K562 (cell line): Measurements from ENCODE around the gene GIT2. TPM values are rescaled to one million over a fixed set of nuclear protein-coding genes. Genes with fewer than 3 reads are reported as not detected.
A peak's percentile ranks its signal among the peaks of the same experiment; 100 is the strongest.

Source experiments
- ATF6 ChIP-seq: sonication (generic); formaldehyde crosslinking; IDR thresholded peaks from 2 replicates; pipeline ENCODE4 v1.4.0; 2020; ENCODE audit warnings: mild to moderate bottlenecking, missing genetic modification reagents
- ERF ChIP-seq: fragments of 450-650 bp; formaldehyde crosslinking; IDR thresholded peaks from 2 replicates; pipeline ENCODE4 v1.4.0; 2020; ENCODE audit warnings: mild to moderate bottlenecking, mixed read lengths
- EZH2 ChIP-seq: IDR thresholded peaks from 2 replicates; pipeline ENCODE4 v1.6.1; 2012; ENCODE audit warnings: low read depth, mild to moderate bottlenecking, inconsistent platforms, low read length, borderline replicate concordance
- HDAC6 ChIP-seq: IDR thresholded peaks from 2 replicates; pipeline ENCODE4 v1.6.1; 2012; ENCODE audit warnings: low read depth, mild to moderate bottlenecking, control low read depth, inconsistent platforms, low read length, moderate library complexity
- HNRNPK ChIP-seq: fragments of 200-400 bp; formaldehyde crosslinking; IDR thresholded peaks from one replicate; pipeline ENCODE4 v1.6.1; 2018; ENCODE audit warnings: mild to moderate bottlenecking, low read depth, low read length; ENCODE audit not compliant: poor library complexity, severe bottlenecking
- HOXB6 ChIP-seq: fragments of 250-450 bp; sonication (Bioruptor Pico); IDR thresholded peaks from 2 replicates; pipeline ENCODE4 v1.5.1; 2022; ENCODE audit warnings: mild to moderate bottlenecking, borderline replicate concordance
- SETDB1 ChIP-seq: IDR thresholded peaks from one replicate; pipeline ENCODE4 v1.6.1; 2012; ENCODE audit warnings: low read length, control low read depth, inconsistent platforms
- SP1 ChIP-seq: sonication (generic); formaldehyde crosslinking; IDR thresholded peaks from 2 replicates; pipeline ENCODE4 v1.8.1; 2022; ENCODE audit warnings: mild to moderate bottlenecking, missing genetic modification reagents
- TAF15 ChIP-seq: fragments of 200-400 bp; formaldehyde crosslinking; IDR thresholded peaks from 2 replicates; pipeline ENCODE4 v1.6.1; 2017; ENCODE audit warnings: mild to moderate bottlenecking, low read depth, low read length, moderate library complexity
- ZFPM2 ChIP-seq: fragments of 250-450 bp; sonication (Bioruptor Pico); IDR thresholded peaks from 2 replicates; pipeline ENCODE4 v1.5.1; 2022; ENCODE audit warnings: mild to moderate bottlenecking
- ZNF224 ChIP-seq: sonication (generic); formaldehyde crosslinking; IDR thresholded peaks from 2 replicates; pipeline ENCODE4 v1.8.0; 2022; ENCODE audit warnings: mild to moderate bottlenecking, missing genetic modification reagents
- ZNF3 ChIP-seq: fragments of 250-450 bp; sonication (Bioruptor Pico); IDR thresholded peaks from 2 replicates; pipeline ENCODE4 v1.5.0; 2021; ENCODE audit warnings: mild to moderate bottlenecking, moderate library complexity
- ZNF431 ChIP-seq: sonication (generic); formaldehyde crosslinking; IDR thresholded peaks from 2 replicates; pipeline ENCODE4 v1.8.0; 2022; ENCODE audit warnings: mild to moderate bottlenecking, missing genetic modification reagents
- ZNF561 ChIP-seq: fragments of 450-650 bp; formaldehyde crosslinking; conservative IDR thresholded peaks from 2 replicates; pipeline ENCODE4 v1.4.0; 2020; ENCODE audit warnings: mild to moderate bottlenecking, moderate library complexity
- ZSCAN29 ChIP-seq: fragments of 450-650 bp; IDR thresholded peaks from 2 replicates; pipeline ENCODE4 v1.6.1; 2017
- polyA plus RNA-seq, 8 experiments: library from polyadenylated mRNA; depleted of rRNA in 4 of 8; stranded (reverse) in 5 of 8; unstranded in 3 of 8; fragments of >200 nt; fragmentation: Nextera tagmentation in 2 of 8; fragmentation: Illumina TruSeq in 1 of 8; extraction: Ambion mirVana in 2 of 8; extraction: Trizol in 1 of 8; gene quantifications; 2 replicates each; pipeline versions ENCODE4 v1.2.1 to v1.2.3, GENCODE V29; 2011 to 2014; ENCODE audit warnings: inconsistent platforms in 1 of 8, missing spikeins in 1 of 8
- total RNA-seq, 7 experiments: library from RNA; depleted of rRNA in 6 of 7; stranded (reverse); fragments of >200 nt in 6 of 7; fragmentation: Illumina TruSeq in 2 of 7; extraction: Trizol in 2 of 7; gene quantifications; 2 replicates each; pipeline versions ENCODE4 v1.2.1 to v1.2.3, GENCODE V29; 2011 to 2021; ENCODE audit warnings: low replicate concordance in 1 of 7
- TF ChIP-seq, protein P1 (sequence below): fragments of 150-350 bp; IDR thresholded peaks from 2 replicates; pipeline ENCODE4 v1.6.1; 2014; ENCODE audit warnings: low read depth, mild to moderate bottlenecking, low read length, borderline replicate concordance
- TF ChIP-seq, protein P2 (sequence below): conservative IDR thresholded peaks from 2 replicates; pipeline ENCODE4 v1.6.1; 2011; ENCODE audit warnings: low read depth, mild to moderate bottlenecking, low read length; ENCODE audit not compliant: control insufficient read depth

Gene GIT2
- total and polyA plus RNA-seq, 9 of the 15 experiments (the other 6 are each of a cell fraction or from before 2014, with no cell fraction given), result 4.0 to 30.4 (median 23.5) TPM

DNA sequence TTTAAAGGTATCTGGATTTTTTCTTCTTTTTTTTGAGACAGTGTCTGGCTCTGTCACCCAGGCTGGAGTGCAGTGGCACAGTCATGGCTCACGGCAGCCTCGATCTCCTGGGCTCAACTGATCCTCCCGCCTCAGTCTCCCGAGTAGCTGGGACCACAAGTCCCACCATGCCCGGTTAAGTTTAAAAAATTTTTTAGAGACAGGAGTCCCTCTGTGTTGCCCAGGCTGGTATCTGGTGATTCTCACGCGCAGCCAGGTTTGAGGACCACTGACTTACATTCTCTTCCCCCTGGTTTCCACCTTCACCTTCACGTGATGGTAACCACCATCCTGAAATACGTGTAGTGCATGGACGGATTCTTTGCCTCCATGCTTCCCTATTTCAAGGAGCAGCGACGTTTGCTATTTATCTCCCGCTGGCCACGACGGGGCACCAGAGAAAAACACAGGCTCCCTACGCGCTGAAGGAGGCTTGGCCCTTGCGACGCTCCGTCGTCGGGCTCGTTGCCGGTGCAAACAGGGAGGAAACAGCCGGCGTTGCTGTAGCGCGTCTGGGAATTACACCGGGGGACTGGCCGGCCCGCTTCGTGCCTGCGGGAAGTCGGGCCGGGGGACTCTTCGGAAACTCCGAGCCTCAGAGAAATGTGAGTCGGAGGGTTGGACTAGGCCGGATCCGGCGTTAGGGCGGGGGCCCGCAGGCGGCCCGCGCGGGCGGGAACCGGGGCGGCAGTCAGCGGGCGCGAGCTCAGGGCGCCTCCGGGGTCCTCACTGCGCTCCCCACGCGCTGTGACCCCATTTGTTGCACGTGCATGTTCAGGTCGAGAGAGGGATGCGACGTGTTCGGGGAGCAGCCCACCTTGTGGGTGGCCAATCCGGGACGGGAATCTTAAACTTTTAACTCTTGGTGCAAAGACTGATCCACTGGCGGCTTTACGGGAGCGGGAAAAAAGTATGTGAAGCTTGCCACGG, 96.1 kb downstream of the GIT2 start, which contains the start of gene TCHP (continued):
- TF ChIP-seq ATF6 (CRISPR knock-in tag), result no peak
- no peak for TF ChIP-seq HOXB6 (CRISPR knock-in tag)
- no peak for TF ChIP-seq EZH2
- no peak for TF ChIP-seq HNRNPK
- no peak for TF ChIP-seq ZSCAN29
- TF ChIP-seq ZFPM2 (CRISPR knock-in tag), result no peak
- TF ChIP-seq ERF (CRISPR knock-in tag), result no peak
- TF ChIP-seq ZNF561 (CRISPR knock-in tag), result no peak
- no peak for TF ChIP-seq ZNF3 (CRISPR knock-in tag)
- no peak for TF ChIP-seq ZNF431 (CRISPR knock-in tag)
- TF ChIP-seq, protein P1, sequence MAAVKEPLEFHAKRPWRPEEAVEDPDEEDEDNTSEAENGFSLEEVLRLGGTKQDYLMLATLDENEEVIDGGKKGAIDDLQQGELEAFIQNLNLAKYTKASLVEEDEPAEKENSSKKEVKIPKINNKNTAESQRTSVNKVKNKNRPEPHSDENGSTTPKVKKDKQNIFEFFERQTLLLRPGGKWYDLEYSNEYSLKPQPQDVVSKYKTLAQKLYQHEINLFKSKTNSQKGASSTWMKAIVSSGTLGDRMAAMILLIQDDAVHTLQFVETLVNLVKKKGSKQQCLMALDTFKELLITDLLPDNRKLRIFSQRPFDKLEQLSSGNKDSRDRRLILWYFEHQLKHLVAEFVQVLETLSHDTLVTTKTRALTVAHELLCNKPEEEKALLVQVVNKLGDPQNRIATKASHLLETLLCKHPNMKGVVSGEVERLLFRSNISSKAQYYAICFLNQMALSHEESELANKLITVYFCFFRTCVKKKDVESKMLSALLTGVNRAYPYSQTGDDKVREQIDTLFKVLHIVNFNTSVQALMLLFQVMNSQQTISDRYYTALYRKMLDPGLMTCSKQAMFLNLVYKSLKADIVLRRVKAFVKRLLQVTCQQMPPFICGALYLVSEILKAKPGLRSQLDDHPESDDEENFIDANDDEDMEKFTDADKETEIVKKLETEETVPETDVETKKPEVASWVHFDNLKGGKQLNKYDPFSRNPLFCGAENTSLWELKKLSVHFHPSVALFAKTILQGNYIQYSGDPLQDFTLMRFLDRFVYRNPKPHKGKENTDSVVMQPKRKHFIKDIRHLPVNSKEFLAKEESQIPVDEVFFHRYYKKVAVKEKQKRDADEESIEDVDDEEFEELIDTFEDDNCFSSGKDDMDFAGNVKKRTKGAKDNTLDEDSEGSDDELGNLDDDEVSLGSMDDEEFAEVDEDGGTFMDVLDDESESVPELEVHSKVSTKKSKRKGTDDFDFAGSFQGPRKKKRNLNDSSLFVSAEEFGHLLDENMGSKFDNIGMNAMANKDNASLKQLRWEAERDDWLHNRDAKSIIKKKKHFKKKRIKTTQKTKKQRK, result no peak
- no peak for TF ChIP-seq SETDB1
- TF ChIP-seq, protein P2, sequence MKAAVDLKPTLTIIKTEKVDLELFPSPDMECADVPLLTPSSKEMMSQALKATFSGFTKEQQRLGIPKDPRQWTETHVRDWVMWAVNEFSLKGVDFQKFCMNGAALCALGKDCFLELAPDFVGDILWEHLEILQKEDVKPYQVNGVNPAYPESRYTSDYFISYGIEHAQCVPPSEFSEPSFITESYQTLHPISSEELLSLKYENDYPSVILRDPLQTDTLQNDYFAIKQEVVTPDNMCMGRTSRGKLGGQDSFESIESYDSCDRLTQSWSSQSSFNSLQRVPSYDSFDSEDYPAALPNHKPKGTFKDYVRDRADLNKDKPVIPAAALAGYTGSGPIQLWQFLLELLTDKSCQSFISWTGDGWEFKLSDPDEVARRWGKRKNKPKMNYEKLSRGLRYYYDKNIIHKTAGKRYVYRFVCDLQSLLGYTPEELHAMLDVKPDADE, result 0 out of 2 replicates have a peak, but pooled peaks have one; percentile 27
- 0 out of 2 replicates have a peak, but pooled peaks have one; percentile 63 for TF ChIP-seq SP1 (CRISPR knock-in tag)
- no peak for TF ChIP-seq ZNF224
- no peak for TF ChIP-seq TAF15
- no peak for TF ChIP-seq HDAC6
